Suprapubic skin (tissue), 4 donors: ENCODE results near the gene RETREG1. TPM values are rescaled to one million over a fixed set of nuclear protein-coding genes. Genes with fewer than 3 reads are reported as not detected.

Experiments
- DNase-seq, 2 donors: peaks; one replicate each; pipeline ENCODE4 v3.0.0-alpha.2; 2019; ENCODE audit warnings: low spot score in 2 of 2
- H3K27ac ChIP-seq: fragments of 200-600 bp; sonication (generic); one replicate; pipeline ENCODE4 v1.5.1; 2019
- H3K27me3 ChIP-seq: fragments of 200-600 bp; sonication (generic); one replicate; pipeline ENCODE4 v1.5.1; 2019
- H3K36me3 ChIP-seq: fragments of 200-600 bp; sonication (generic); one replicate; pipeline ENCODE4 v1.5.1; 2019
- H3K4me1 ChIP-seq: fragments of 200-600 bp; sonication (generic); one replicate; pipeline ENCODE4 v1.5.1; 2019
- H3K4me3 ChIP-seq: fragments of 200-600 bp; sonication (generic); one replicate; pipeline ENCODE4 v1.5.1; 2019; ENCODE audit warnings: mild to moderate bottlenecking
- H3K9me3 ChIP-seq: fragments of 200-600 bp; sonication (generic); one replicate; pipeline ENCODE4 v1.5.1; 2019
- CTCF ChIP-seq, 2 donors: fragments of 200-600 bp in 1 of 2; fragments of 450-650 bp in 1 of 2; sonication (generic) in 1 of 2; IDR thresholded peaks; one replicate each; pipeline ENCODE4 v1.5.1; 2016 to 2019; ENCODE audit warnings: antibody characterized with exemption in 2 of 2, mild to moderate bottlenecking in 1 of 2, moderate library complexity in 1 of 2
- EP300 ChIP-seq: sonication (generic); formaldehyde crosslinking; IDR thresholded peaks from one replicate; pipeline ENCODE4 v1.6.1; 2017; ENCODE audit warnings: antibody characterized with exemption
- POLR2A ChIP-seq, 2 donors: fragments of 450-650 bp; IDR thresholded peaks; one replicate each; pipeline ENCODE4 v1.6.1; 2017; ENCODE audit warnings: antibody characterized with exemption in 2 of 2, mild to moderate bottlenecking in 2 of 2, moderate library complexity in 2 of 2
- POLR2AphosphoS5 ChIP-seq, 3 donors: sonication (generic); formaldehyde crosslinking; IDR thresholded peaks; one replicate each; pipeline ENCODE4 v1.6.1; 2017; ENCODE audit warnings: antibody characterized with exemption in 3 of 3
- WGBS: methylation state at CpG from one replicate; pipeline ENCODE4 v1.1.5; 2018; 5-methylcytosine and 5-hydroxymethylcytosine counted together
- total RNA-seq, 4 donors: library from RNA; depleted of rRNA; stranded (reverse); fragments of >200 nt; gene quantifications; one replicate each; pipeline ENCODE4 v1.1.0, GENCODE V29; 2016

The RETREG1 gene
- total RNA-seq, 4 donors from 2014 or later: 24.7 to 47.3 (median 31.4) TPM

- H3K4me1 ChIP-seq: no peaks in the 10 kb centered on the region
- no peaks in the 10 kb centered on the region for H3K27me3 ChIP-seq
- TF ChIP-seq CTCF (IDR thresholded peaks at IDR 0.05) (no peak), POLR2A (IDR thresholded peaks at IDR 0.05) (no peak), EP300 (no peak), POLR2AphosphoS5 (IDR thresholded peaks at IDR 0.05) (no peak)
- DNase-seq: no peak
- no peaks in the 10 kb centered on the region for H3K9me3 ChIP-seq
- no peak overlapping the region for H3K27ac ChIP-seq
- 77% methylated on average over 5 of the region's 5 CpGs for WGBS
- no peaks in the 10 kb centered on the region for H3K36me3 ChIP-seq
- no peak overlapping the region for H3K4me3 ChIP-seq
Measured at GRCh38 chr5:16564248-16564867, 52.4 kb downstream of the RETREG1 start.

- Histone ChIP-seq H3K27ac (no peak overlapping the region), H3K9me3 (no peaks in the 10 kb centered on the region), H3K4me3 (no peak overlapping the region), H3K36me3 (no peaks in the 10 kb centered on the region), H3K4me1 (no peaks in the 10 kb centered on the region), H3K27me3 (no peaks in the 10 kb centered on the region)
- DNase-seq: no peak
- TF ChIP-seq CTCF (IDR thresholded peaks at IDR 0.05) (no peak), POLR2A (IDR thresholded peaks at IDR 0.05) (no peak), POLR2AphosphoS5 (IDR thresholded peaks at IDR 0.05) (no peak), EP300 (no peak)
Measured at GRCh38 chr5:16563686-16564085, 53.1 kb downstream of the RETREG1 start.

- WGBS: 85% methylated on average over 2 of the region's 3 CpGs
- Histone ChIP-seq H3K36me3 (no peaks in the 10 kb centered on the region), H3K27me3 (no peaks in the 10 kb centered on the region), H3K4me1 (no peaks in the 10 kb centered on the region), H3K9me3 (no peaks in the 10 kb centered on the region), H3K27ac (no peak overlapping the region), H3K4me3 (no peak overlapping the region)
- no peak for DNase-seq
- TF ChIP-seq CTCF (IDR thresholded peaks at IDR 0.05) (no peak), EP300 (no peak), POLR2AphosphoS5 (IDR thresholded peaks at IDR 0.05) (no peak), POLR2A (IDR thresholded peaks at IDR 0.05) (no peak)
Measured at GRCh38 chr5:16561660-16562059, 55.1 kb downstream of the RETREG1 start.

- no peak overlapping the region for H3K27ac ChIP-seq
- no peaks in the 10 kb centered on the region for H3K27me3 ChIP-seq
- no peaks in the 10 kb centered on the region for H3K36me3 ChIP-seq
- H3K4me3 ChIP-seq: no peak overlapping the region
- H3K4me1 ChIP-seq: no peaks in the 10 kb centered on the region
- 71% methylated on average over 1 of the region's 1 CpG for WGBS
- no peaks in the 10 kb centered on the region for H3K9me3 ChIP-seq
- no peak for DNase-seq
- TF ChIP-seq POLR2AphosphoS5 (IDR thresholded peaks at IDR 0.05): no peak
- no peak for TF ChIP-seq CTCF (IDR thresholded peaks at IDR 0.05)
- no peak for TF ChIP-seq POLR2A (IDR thresholded peaks at IDR 0.05)
- no peak for TF ChIP-seq EP300
Measured at GRCh38 chr5:16559702-16560101, 57.1 kb downstream of the RETREG1 start.

- Histone ChIP-seq H3K27ac (no peak overlapping the region), H3K4me3 (no peak overlapping the region), H3K27me3 (no peaks in the 10 kb centered on the region), H3K9me3 (no peaks in the 10 kb centered on the region), H3K36me3 (no peaks in the 10 kb centered on the region), H3K4me1 (no peaks in the 10 kb centered on the region)
- TF ChIP-seq POLR2AphosphoS5 (IDR thresholded peaks at IDR 0.05): no peak
- no peak for TF ChIP-seq EP300
- no peak for TF ChIP-seq CTCF (IDR thresholded peaks at IDR 0.05)
- no peak for TF ChIP-seq POLR2A (IDR thresholded peaks at IDR 0.05)
- no peak for DNase-seq
- WGBS: 67% methylated on average over 5 of the region's 5 CpGs
Measured at GRCh38 chr5:16558984-16559629, 57.7 kb downstream of the RETREG1 start.
